Inflammatory macrophage treated with lipopolysaccharide for 1 hour (primary cell): ENCODE measurements around the gene ANKRD11.
"Not testable (repeated sequence)": the region's sequence is repeated elsewhere in the genome, so short reads cannot be mapped to it uniquely, and the experiment has no call there.

Experiments used
- DNase-seq, 2 donors: peaks; one replicate each; pipeline ENCODE4 v3.0.0-alpha.2; 2020 to 2022

The ANKRD11 gene

DNA sequence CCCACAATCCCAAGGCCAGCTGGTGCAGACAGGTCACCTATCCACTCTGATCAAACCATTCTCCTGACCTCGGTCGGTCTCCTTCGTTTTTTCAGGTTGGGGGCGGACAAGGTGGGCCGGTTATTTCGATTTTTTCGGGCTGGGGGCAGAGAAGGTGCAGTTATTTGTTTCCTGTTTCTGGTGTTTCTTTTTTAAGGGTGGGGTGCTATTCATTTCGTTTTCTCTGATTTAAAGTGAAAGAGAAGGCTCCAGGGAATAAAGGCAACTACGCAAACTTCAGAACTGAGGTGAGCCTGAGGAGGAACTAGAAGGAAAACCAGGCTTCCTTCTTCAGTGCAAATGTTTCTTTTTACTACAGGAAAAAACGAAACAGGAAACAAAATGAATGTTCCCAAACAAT, 64.8 kb downstream of the ANKRD11 start:
- DNase-seq = no peak

GRCh38 chr16:89423681-89424260, 66.6 kb downstream of the ANKRD11 start:
- no peak for DNase-seq

- DNase-seq = peak; percentile 27 to 57
Observed at GRCh38 chr16:89422905-89423630, 67.3 kb downstream of the ANKRD11 start.

- peak; percentile 77 to 88 for DNase-seq
Observed at GRCh38 chr16:89422527-89422904, 67.8 kb downstream of the ANKRD11 start.

GRCh38 chr16:89421300-89421699, 69.1 kb downstream of the ANKRD11 start:
- DNase-seq = not testable (repeated sequence)

DNA sequence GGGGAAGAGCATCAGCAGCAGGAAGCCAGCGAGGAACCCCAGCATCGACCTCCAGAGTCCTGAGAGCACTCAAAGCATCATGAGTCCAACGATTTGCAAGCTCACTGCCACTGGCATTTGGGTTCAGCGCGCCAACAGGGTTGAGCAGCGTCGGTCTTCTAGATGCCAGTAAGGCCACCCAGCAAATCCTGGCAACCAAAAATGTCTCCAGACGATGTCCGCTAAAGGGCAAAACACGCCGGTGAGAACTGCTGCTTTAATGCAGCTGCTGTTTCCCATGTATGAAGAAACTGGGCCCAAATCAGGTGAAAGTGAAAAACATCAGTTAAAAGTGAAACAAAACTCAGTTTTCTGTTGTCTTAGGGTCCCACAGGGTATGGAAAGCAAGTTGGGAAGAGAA, 70.2 kb downstream of the ANKRD11 start:
- DNase-seq = no peak

DNA sequence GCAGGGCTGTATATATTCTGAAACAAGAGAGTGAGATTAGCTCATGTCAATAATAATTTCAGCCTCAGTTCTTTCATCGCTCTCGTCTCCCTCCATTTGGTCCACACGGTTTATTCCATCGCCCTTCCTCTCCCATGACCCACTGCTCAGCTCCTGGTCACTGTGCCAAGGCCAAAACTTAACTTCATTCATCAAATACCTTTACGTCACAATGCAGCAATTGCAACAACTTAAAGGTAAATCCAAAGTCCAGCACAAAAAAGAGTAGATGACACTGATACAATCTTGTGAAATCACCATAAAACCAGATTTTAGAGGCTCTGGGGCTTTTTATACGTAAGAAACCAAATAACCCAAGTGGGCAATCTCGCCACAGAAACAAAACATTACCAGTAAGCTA, 72.0 kb downstream of the ANKRD11 start:
- DNase-seq = no peak

DNA sequence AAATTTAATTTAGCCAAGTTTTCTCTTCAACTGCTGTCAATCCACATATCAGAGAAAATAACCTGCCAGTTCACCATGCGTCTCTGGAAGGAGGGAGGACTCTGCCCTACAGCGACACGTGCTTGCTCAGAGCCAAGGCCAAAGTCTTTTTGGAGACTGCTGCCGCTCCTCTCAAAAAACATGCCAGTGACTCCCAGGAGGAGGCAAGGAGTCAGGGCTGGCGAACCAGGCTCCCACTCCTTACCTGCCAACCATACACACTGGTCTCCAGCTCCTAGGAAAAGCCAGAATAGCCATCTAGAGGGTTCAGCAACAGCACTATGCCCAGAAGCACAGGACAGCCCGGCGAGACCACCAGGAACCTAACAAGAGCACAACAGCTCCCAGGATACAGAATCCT, 73.0 kb downstream of the ANKRD11 start:
- DNase-seq = no peak

DNA sequence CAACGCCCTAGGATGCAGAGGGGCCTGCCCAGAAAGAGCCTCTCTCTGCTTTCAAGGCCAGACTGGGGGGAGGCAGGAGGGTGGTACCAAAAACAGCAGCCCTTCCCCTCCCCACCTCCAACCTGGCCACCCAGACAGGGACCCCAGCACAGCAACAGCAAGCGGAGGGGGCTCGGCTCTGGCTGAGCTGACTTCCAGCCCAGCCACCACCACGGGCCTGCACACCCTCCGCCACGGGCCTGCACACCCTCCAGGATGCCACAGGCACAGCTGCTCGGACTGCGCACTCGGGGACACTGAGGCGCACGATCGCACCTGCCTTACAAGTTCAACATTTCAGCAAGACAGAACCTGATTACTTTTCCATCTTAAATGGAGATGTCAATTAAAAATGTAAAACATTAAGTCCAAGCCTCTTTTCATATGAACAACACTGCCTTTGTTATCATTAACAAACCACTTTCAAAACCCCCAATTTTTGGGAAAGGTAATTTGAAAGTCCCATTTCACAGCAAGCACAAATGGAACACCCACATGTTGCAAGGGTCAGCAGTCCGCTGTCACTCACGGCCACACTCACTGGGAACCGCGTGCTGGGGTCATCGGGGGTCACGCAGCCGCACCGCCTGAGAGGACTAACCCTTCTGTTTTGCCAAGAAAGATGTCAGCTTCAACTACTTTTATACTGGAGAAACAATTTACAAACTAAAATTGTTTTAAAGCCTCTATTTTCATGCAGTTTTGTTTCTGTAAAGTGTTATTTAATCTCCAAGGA, 76.4 kb downstream of the ANKRD11 start:
- no peak for DNase-seq

- DNase-seq = no peak
Observed at GRCh38 chr16:89412811-89413210, 77.5 kb downstream of the ANKRD11 start.

DNA sequence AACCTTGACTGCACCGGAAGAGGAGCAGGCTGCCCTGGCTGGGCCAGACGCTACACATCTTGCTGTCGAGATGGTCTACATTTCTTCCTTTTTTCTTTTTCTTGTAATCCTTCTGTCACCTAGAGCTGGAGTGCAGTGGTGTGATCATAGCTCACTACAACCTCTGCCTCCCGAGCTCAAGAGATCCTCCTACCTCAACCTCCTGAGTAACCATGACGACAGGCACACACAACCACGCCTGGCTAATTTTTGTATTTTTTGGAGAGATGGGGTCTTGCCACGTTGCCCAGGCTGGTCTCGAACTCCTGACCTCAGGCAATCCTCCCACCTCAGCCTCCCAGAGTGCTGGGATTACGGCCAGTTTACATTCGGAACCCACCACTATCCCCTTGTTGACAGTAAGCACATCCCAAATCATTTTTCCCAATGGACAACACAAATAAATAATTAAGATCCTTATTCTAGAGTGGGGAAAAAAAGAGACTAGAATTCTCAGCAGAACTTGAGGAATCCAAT, 79.0 kb downstream of the ANKRD11 start:
- no peak for DNase-seq

GRCh38 chr16:89410794-89411309, 79.5 kb downstream of the ANKRD11 start:
- no peak for DNase-seq

DNA sequence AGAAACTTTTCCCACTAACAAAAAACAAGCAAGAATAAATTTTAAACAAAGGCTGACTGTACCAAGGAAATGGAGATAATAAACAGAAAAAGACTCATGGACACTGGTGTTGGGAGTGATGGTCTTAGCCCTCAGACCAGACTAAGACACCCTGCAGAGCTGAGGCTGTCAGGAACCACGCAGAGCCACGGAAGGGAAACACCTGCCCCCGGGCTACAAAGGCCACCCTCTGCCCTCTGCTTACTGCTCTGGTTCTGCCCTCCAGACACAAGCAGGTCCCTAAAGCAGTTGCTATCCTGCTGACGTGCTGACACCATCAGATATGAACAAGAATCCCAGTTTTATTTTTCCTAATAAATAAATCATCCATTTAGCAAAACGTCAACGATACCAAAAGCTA, 80.0 kb downstream of the ANKRD11 start:
- DNase-seq = no peak

DNA sequence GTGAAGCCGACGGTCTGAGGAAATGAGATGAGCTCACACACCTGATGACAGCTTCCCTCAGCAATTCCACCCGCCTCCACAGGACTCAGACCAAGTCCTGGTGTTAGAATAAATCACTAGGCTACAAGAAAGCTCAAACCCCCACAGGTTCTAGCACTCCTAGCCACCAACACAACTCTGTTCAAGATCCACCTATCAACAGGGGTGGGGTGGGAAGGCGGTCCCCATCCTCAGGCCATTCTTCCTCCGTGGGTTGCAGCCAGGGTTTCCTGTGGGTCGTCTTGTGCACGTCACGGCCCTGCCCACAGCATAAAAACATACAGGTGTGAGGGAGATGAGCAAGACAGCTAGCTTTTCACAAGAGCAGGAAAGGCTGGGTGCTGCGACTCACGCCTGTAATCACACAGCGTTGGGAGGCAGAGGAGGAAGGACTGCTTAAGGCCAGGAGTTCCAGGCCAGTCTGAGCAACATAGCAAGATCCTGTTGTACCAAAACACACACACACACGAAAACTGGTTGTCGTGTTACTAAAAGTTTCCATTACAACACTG, 81.1 kb downstream of the ANKRD11 start:
- DNase-seq = no peak

DNA sequence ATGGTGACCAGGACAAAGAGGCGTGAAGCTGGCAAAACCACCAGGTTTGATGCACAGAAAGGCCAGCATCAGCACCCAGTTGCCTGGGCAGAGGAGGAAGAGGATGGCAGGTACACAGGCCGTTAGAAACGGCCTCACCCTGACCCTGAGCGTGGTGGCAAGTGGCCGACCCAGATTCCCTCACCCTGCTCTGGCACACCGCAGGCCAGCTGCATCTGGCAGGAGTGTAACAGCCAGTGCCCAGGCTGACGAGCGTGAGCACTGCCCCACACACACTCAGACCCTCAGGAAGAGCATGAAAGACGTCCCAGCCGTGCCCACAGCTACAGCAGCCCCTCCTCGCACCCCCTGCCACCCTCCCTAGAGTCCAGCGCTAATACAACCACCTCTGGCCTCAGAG, 82.0 kb downstream of the ANKRD11 start:
- no peak for DNase-seq

DNA sequence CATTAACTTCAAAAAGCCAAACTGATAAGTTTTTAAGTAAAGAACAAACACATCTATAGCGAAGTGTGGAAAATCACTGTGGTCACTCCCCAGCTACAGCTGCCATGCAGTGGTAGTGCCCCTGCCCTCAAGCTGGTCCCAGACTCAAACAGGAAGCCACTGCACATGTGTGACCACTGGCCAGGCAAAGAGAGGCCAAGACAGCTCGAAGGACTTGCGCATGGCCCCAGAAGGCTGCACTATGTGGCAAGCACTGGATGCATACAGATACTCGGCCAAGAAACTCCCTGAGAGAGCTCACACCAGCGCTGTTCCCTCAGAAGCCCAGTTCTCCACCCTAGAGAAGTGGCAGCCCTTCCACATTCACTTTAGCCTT, 82.4 kb downstream of the ANKRD11 start:
- no peak for DNase-seq

DNA sequence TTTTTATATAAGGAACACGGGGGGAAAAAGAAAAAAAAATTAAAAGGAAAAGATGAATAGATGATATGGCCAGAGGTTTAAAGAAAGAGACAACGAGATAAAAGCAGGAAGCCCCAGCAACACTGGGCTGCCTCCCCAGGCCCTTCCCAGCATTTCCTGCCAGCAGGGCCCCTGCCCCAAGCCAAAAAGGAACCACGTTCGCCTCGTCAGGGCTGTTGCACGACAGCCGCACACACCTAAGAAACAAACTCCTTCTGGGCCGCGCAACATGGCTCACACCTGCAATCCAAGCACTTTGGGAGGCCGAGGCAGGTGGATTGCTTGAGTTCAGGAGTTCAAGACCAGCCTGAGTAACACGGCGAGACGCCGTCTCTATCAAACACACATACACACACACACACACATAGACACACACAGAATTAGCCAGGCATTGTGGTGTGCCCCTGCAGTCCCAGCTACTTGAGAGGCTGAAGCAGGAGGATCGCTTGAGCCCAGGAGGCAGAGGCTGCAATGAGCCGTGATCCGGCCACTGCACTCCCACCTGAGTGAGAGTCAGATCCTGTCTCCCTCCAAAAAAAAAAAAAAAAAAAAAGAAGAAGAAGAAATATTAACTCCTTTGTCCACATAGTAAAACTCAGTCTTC, 83.0 kb downstream of the ANKRD11 start:
- no peak for DNase-seq

GRCh38 chr16:89406277-89406888, 84.0 kb downstream of the ANKRD11 start:
- no peak for DNase-seq

DNA sequence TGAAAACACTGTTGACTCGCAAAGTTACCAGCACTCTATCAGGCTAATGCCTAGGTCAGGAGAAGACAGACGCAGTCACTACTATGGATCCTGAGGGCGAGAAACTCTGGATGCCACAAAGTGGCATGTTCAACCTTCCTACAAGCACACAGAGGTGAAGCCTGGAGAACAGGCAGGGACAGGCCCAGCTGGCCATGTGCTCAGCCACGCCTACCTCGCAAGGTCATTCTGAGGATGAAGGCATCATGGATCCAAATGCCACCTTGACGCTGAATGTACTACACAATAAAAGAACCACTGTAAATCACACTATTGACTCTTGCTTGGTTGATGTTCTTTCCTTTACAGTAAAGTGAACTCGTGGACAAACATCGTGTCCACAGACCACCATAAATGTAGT, 85.8 kb downstream of the ANKRD11 start:
- DNase-seq = no peak

GRCh38 chr16:89402962-89403361, 87.4 kb downstream of the ANKRD11 start:
- DNase-seq = no peak

DNA sequence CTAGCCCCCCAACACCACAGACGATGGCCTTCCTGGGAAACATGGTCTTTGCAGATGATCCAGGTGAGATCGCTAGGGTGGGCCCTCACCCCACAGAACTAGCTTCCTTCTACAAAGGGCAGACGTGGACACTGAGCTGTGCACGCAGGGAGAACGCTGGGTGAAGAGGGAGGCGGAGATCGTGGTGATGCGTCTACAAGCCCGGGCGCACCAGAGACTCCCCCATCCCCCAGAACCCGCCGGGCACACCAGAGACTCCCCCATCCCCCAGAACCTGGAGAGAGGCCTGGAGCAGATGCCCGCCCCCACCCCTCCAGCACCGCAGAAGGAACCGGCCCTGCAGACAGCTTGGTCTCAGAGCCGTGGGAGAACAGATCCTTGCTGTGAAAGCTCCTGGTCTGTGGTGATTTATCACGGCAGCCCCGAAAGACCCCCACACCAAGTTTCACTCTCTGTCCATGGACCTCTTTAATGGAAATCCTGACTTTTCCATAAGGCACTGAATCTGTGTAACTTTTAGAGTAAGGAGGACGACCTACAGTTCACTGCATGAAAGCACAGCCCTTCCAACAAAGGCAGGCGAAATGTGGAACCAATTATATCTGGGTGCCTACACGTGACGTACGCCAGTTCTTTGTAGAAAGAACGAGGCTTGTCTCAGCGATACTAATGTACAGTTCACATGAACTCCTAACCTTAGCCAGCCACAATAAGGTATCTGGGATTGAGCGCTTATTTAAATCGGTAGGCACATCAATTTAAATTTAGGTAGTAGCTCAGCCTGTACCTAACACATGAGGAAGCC, 88.5 kb downstream of the ANKRD11 start:
- DNase-seq = no peak

- no peak for DNase-seq
Observed at GRCh38 chr16:89401205-89401604, 89.2 kb downstream of the ANKRD11 start.
